ENCODE measurements around the gene RAB4A.

- TF ChIP-seq RFX5 (IDR thresholded peaks at IDR 0.05; ENCODE audit: low read depth, low read length): no peak
- no peak for TF ChIP-seq CTCF (IDR thresholded peaks at IDR 0.05 in 2 of 3, conservative IDR thresholded peaks at IDR 0.05 in 1 of 3; ENCODE audit: control insufficient read depth in 2 of 3, extremely low read depth in 1 of 3, insufficient read depth in 1 of 3, low read depth in 3 of 3, low read length in 3 of 3)
- no peak for TF ChIP-seq BHLHE40 (IDR thresholded peaks at IDR 0.05; ENCODE audit: borderline replicate concordance in 1 of 2, low read depth in 2 of 2, low read length in 1 of 2)
- no peak for TF ChIP-seq CUX1 (IDR thresholded peaks at IDR 0.05; ENCODE audit: insufficient replicate concordance, low read depth, low read length)
- no peak for TF ChIP-seq SIX5 (IDR thresholded peaks at IDR 0.05; ENCODE audit: low read depth, low read length, severe bottlenecking)
- TF ChIP-seq NFXL1 (IDR thresholded peaks at IDR 0.05; ENCODE audit: borderline replicate concordance): no peak
- no peak for TF ChIP-seq ZBTB33 (IDR thresholded peaks at IDR 0.05)
- TF ChIP-seq CEBPB (IDR thresholded peaks at IDR 0.05; ENCODE audit: borderline replicate concordance in 1 of 2, low read depth in 2 of 2, low read length in 2 of 2): no peak
- TF ChIP-seq POLR2A (IDR thresholded peaks at IDR 0.05; ENCODE audit: low read depth, low read length): no peak
- TF ChIP-seq SIN3A (IDR thresholded peaks at IDR 0.05; ENCODE audit: low read depth, low read length): no peak
- no peak for TF ChIP-seq HDAC2 (IDR thresholded peaks at IDR 0.05)
- no peak for TF ChIP-seq NRF1 (conservative IDR thresholded peaks at IDR 0.05; ENCODE audit: low read depth, low read length)
Measured at GRCh38 chr1:229258757-229259060, 12.2 kb upstream of the RAB4A start.
